Smooth muscle cell of the brain vasculature (primary cell): ENCODE measurements around the gene LHX6.

ENCODE experiments used
- DNase-seq: peaks from one replicate; pipeline ENCODE4 v3.0.0-alpha.2; 2012; ENCODE audit warnings: low read depth, low spot score

The LHX6 gene

GRCh38 chr9:122216138-122216797, 12.5 kb downstream of the LHX6 start:
- no peak for DNase-seq

GRCh38 chr9:122215663-122216062, 13.1 kb downstream of the LHX6 start:
- DNase-seq = no peak

GRCh38 chr9:122214507-122214906, 14.2 kb downstream of the LHX6 start:
- no peak for DNase-seq

GRCh38 chr9:122213589-122214413, 15.0 kb downstream of the LHX6 start:
- DNase-seq = no peak

- no peak for DNase-seq
Measured at GRCh38 chr9:122213102-122213588, 15.6 kb downstream of the LHX6 start.

GRCh38 chr9:122212473-122213004, 16.2 kb downstream of the LHX6 start:
- DNase-seq = no peak

- no peak for DNase-seq
Measured at GRCh38 chr9:122209451-122209850, 19.3 kb downstream of the LHX6 start.

GRCh38 chr9:122207096-122207495, 21.7 kb downstream of the LHX6 start:
- DNase-seq = no peak

GRCh38 chr9:122206118-122207046, 22.4 kb downstream of the LHX6 start:
- DNase-seq = peak; percentile 41

GRCh38 chr9:122205176-122205575, 23.6 kb downstream of the LHX6 start:
- DNase-seq = no peak

GRCh38 chr9:122204491-122204890, 24.3 kb downstream of the LHX6 start:
- DNase-seq = no peak

- no peak for DNase-seq
Measured at GRCh38 chr9:122204055-122204454, 24.7 kb downstream of the LHX6 start.

- DNase-seq = no peak
Measured at GRCh38 chr9:122202111-122202510, 26.6 kb downstream of the LHX6 start.

GRCh38 chr9:122201641-122202040, 27.1 kb downstream of the LHX6 start:
- peak; percentile 40 for DNase-seq

GRCh38 chr9:122200960-122201595, 27.7 kb downstream of the LHX6 start:
- no peak for DNase-seq

- no peak for DNase-seq
Measured at GRCh38 chr9:122197882-122198281, 30.9 kb downstream of the LHX6 start.

- DNase-seq = no peak
Measured at GRCh38 chr9:122197426-122197825, 31.3 kb downstream of the LHX6 start.

GRCh38 chr9:122195875-122196274, 32.9 kb downstream of the LHX6 start:
- DNase-seq = no peak

GRCh38 chr9:122193651-122194050, 35.1 kb downstream of the LHX6 start:
- DNase-seq = no peak

- no peak for DNase-seq
Measured at GRCh38 chr9:122192914-122193525, 35.7 kb downstream of the LHX6 start.
